GM18909 (cell line): Measurements from ENCODE around the gene NFE2L2.
"Not testable (repeated sequence)": the region's sequence is repeated elsewhere in the genome, so short reads cannot be mapped to it uniquely, and the experiment has no call there.

Source experiments
- ATAC-seq: cut with Tn5 transposase; IDR thresholded peaks from one replicate; pipeline ENCODE4 v1.9.1; 2021; ENCODE audit warnings: mild to moderate bottlenecking; ENCODE audit not compliant: unreplicated experiment, poor library complexity

The NFE2L2 gene

DNA sequence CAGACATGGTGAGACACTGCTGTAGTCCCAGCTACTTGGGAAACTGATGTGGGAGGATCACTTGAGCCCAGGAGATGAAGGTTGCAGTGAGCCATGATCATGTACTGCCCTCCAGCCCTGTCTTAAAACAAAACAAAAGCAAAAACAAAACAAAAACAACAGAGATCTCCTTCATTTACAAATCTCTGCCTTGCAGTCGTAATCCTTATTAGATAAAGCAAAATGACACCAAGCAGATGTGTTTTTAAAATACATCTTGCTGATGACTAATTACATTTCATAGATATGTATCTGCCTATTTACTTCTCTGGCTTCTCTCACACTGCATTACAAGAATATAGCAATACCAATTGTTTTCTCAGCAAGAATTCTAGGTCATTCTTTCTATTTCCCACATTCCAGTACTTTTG is 22.8 kb downstream of the NFE2L2 start:
- no peak for ATAC-seq

DNA sequence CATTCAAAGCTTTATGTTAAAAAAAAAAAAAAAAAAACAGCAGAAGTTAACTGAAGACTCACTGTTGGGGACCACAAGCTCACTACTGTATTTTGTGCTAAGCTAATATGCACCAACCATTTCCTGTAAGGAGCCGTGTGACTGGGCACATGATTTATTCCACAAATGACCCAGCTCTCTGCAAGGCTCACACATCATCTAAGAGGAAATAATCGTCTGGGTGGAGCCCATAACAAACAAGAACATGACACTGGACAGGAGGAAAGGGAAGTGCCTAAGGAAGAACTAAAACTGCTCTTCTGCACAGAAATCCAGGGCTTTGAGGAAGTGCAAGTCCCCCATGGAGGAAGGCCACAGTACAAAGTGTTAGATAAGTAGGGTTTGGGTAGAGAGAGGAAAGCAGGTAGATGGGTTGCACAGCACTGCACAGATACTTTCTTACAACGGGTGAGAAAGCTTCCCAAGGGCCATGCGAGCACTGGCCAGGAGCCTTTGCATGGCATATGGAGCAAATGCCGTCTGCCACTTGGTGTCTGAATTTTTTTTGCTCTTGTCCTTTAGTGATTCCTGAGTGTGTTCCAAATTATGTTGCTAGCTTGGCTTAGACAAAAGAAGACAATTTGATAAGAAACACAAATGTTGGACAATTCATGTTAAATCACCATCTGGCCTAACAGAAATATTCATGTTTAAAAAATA is 24.4 kb downstream of the NFE2L2 start:
- peak; percentile 82 for ATAC-seq

DNA sequence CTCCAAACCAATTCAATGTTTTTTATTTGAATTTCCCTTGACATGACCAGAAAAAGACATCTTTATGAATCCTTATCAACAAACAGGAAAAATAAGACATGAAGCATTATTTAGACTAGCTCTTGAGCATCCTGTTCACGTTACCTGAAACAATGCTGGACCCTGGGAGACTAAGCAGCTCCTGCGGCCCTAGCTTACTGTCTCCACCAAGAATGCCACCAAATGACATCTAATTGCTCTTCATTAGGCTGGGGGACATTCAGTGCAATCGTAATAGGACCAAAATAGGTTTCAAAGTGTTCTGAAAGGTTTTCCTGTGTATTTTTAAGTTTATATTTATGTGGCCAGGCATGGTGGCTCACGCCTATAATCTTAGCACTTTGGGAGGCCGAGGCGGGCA is 25.5 kb downstream of the NFE2L2 start:
- ATAC-seq: no peak

DNA sequence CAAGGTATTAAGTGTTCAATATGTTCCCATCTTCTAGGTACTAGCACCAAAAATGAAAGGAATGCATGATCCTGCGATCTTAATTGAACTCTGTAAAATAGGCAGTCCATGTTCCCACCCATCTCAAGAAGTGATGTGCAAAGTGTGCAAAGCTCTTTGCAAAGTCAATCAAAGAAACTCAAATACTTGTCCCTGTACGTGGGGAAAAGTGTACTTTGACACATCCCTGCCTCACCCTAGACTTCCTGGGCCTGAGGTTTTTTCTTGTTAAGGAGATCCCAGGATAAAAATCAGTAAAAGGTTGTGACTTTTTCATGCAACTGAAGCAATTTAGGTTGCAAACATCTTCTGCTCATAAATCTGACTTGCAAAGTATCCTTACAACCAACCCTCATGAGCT is 26.6 kb downstream of the NFE2L2 start:
- no peak for ATAC-seq

DNA sequence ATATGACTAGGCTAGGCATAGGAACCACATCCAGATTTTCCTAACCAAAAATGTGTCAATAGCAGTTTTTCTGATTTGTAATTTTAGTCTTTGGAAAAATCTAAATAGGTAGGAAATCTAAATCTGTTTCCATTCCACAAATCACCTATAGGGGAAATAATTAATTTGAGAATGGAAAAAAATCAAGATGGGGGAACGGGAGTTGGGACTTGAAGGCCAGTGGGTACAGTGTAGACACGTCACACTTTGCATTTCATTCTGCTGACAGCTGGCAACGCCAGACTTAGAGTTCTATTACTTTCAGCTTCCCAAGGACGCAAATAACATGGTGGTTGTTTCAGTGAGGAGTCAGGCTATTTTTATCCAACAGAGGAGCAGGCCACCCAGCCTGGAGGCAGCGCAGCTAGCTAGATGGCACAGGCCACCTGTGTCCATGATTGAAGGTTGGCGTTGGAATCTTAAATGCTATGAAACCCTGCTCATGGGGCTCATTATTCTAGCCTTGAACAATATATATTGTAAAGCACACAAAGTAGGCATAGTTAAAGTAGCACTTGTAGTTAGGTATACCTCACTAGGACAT is 28.6 kb downstream of the NFE2L2 start:
- no peak for ATAC-seq

DNA sequence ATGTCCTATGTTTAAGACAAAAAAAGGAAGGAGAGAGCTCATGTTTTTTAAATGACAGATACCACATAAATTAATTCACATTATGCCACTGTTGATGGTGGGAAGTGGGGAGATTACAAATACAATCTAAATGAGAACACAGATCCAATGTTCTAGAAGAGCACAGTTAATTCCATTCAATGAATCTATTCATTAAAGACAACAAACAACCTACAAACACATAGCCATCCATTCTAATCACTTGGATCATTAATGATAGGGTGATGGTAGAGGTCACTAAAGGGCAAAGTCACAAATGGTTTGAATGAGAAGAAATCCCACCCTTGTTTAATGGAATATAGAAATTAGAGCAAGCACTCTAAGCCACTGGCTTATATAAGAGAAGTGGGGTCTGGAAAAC is 30.3 kb downstream of the NFE2L2 start:
- no peak for ATAC-seq

DNA sequence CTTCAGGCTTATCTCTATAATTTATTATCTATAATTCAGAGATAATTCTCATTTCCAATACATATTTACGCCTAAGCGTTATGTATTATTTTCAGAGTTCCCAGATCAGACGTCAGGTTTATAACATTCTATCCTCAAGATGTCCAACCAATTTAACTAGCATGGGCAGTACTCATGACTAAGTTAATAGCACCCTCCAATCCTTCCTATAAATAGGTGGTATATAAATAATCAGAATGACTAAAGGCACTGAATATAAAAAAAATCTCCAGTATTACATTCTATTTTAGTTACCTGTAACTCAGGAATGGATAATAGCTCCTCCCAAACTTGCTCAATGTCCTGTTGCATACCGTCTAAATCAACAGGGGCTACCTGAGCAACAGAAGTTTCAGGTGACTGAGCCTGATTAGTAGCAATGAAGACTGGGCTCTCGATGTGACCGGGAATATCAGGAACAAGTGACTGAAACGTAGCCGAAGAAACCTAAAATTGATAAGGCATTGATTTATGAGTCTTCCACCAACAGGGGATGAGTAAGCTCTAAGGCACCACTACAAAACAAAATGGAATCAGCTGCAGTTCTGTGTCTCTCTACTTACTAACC is 32.3 kb downstream of the NFE2L2 start:
- no peak for ATAC-seq

DNA sequence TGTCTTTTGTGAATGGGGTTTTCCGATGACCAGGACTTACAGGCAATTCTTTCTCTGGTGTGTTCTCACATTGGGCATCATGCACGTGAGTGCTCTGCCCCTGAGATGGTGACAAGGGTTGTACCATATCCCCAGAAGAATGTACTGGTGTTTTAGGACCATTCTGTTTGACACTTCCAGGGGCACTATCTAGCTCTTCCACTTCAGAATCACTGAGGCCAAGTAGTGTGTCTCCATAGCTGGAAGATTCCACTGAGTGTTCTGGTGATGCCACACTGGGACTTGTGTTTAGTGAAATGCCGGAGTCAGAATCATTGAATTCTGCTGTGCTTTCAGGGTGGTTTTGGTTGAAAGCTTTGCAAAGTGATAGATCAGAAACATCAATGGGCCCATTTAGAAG is 33.3 kb downstream of the NFE2L2 start:
- ATAC-seq: no peak

DNA sequence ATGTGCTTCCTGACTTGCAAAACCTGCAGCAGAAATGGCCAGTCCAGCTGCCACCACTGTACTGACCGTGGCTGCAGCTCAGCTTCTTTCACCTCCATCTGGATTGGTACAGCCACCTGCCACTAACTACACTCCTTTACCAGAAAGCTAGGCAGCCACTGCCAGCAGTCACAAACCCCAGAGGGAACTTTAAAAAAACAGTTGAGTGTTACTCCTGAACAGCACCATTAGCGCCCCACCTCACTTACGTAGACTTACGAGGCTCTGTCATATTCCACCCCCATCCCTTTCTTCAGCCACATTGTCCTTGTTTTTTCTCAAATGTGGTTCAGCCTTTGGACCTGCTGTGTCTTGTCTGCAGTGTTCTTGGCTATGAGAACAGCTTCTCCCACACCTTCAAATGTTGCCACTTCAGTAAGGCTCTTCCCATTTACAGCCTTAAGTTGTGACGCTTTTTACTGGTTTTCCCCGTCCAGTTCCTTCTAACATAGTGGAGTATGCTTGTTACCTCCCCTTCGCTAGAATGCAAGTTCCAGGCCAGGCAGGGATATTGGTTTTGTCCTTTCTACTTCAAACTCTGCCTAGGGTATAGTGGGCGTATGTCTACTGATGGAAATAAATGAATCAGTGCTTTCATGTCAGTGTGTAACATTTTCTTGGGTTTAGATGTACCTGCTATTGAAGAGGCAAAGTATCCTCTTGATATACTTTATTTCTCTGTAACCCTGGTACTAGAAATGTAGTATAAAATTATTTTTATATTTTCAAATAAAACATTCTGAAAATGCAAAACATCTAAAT is 34.9 kb downstream of the NFE2L2 start:
- no peak for ATAC-seq

DNA sequence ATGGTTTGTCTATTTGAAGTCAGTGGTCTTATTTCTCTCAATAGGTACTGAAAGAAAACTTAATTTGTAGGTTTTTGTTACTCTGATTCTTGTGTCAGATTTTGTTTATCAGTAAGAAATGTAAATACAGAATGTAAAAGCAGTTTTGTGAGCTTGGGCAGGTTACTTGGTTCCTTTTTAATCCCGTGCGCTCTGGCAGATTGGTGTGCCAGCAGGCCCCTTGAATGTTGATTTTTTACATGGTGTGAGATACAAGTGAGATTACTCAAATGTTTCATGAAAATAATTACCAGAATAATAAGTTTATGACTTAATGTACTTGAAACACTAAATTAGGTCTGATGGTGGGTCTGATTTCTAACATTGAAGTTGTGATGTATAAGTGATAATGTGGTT is 38.6 kb downstream of the NFE2L2 start:
- ATAC-seq: no peak

DNA sequence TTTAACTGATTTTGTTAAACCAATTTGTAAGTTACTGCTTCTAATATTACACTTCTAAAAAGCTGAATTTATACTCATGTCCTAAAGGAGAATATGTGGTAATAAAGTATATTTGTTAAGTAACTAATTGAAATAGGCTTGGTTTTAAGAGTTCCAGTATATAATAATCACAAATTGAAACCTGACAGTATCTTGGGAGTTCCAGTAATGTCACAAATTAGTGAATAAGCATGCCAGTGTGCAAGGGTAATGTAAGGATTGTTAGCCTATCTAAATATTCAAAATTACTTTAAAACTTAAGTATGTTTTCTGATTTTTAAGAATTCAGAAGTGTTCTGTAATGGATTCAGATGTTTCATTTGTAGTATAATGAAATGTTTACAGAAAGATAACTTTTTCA is 41.1 kb downstream of the NFE2L2 start:
- not testable (repeated sequence) for ATAC-seq

DNA sequence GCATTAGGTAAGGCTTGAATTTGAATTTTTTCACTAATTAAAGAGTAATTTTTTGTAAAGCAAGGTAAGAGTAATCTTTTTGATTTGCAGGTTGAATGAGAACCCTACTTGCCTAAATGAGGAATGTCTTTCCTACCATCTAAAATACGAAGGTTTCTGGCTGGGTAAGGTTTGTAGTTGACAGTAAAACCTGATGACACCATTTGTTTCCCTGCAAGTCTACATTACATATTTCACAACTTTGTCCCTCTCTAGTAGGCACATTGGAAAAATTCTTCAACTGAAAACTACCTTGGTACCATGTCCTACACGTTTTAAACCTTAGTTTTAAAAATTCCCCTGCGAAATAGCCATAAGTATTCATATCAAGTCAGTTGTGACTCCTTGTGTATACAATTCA is 42.6 kb downstream of the NFE2L2 start:
- ATAC-seq: no peak

DNA sequence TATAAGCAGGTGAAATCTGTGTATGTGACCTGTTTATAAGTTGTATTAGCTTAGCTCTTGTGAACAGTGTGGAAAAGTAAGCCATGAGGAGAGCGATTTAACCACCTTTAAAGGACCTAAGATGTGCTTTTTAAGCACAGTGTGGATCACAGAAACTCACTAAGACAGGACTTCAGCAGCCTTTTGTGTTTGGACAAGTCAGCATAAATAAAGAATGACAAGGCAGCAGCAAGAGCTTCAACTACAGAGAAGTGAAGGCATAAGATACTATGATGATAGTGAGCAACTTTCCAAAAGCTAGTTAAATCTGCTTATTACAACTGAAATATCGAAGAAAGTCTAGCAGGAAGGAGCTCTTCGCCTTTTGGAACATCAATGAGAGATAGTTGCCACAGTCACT is 43.0 kb downstream of the NFE2L2 start:
- no peak for ATAC-seq

DNA sequence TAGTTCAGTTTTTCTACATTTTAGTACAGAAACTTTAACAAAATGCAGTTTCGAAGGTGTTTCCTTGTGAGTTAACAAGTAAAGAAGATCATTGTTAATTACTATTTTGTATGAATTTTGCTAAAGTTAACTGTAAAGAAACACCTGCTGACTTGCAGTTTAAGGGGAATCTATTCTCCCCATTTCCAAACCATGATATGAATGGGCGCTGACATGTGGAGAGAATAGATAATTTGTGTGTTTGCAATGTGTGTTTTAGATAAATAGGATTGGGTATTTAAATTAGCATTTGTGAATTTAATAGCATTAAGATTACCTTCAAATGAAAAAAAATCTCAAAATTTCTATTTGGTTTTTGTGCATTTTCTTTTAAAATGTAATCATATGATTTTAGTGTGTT is 44.7 kb downstream of the NFE2L2 start:
- not testable (repeated sequence) for ATAC-seq

DNA sequence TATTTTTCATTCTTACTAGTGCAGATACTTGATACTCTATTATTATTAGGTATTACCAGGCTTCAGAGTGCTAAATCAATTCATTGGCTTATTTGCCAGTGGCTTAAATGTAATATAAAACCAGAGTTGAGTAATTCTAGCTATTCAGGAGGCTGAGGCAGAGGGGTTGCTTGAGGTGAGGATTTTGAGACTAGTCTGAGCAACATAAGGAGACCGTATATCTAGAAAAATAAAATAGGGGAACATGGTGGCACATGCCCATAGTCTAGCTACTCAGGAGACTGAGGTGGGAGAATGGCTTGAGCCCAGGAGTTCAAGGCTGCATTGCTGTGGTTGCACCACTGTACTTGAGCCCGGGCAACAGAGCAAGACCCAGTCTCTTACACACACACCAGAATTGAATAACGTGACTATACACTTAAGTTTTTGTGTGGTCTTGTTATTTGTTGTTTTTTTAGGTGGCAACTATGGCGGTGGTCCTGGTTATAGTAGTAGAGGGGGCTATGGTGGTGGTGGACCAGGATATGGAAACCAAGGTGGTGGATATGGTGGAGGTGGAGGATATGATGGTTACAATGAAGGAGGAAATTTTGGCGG is 47.2 kb downstream of the NFE2L2 start:
- ATAC-seq: no peak

DNA sequence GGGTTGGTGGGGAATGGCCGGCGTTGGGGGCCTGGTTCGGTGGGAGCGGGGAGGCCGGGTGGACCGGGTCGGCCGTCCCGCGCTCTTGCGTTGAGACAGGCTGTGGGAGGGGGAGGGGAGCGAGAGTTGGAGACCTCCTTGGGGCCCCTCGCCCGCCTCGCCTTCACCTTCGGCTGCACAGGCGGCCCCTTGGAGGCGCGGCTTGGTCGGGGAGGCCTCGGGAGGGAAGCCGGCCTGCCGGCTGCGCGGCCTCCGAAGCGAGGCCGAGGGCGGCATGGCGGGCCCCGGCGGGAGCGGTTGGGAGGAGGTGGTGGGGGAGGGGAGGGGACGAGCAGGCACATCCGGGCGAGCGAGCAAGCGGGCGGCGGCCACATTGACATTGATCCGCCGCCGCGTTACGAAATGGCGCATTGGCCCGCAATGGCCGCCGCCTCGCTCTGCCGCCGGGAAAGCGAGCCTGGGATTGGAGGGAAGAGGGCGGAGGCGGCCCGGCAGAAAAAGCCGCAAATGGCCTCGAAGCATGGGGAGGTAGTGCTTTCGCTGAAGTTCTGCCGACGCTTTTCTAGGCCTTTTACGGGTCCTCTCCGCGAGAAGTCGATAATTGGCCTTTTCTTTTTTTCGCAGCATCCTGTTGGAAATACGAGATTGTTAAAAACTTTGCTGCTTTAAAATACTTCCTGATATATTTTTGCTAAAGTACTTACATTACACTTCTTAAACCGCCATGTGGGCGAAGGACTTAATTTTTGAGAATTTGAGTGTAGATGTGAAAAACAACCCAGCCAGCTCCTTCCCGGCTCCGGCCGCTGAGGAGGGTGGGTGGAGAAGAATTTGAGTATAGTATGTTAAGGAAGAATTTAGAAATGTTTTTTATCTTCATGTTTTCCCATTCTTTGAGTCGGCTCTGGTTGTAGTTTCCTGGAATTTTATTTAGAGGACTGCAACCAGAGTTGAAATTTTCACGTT is 51.4 kb downstream of the NFE2L2 start:
- peak; percentile 52 for ATAC-seq

DNA sequence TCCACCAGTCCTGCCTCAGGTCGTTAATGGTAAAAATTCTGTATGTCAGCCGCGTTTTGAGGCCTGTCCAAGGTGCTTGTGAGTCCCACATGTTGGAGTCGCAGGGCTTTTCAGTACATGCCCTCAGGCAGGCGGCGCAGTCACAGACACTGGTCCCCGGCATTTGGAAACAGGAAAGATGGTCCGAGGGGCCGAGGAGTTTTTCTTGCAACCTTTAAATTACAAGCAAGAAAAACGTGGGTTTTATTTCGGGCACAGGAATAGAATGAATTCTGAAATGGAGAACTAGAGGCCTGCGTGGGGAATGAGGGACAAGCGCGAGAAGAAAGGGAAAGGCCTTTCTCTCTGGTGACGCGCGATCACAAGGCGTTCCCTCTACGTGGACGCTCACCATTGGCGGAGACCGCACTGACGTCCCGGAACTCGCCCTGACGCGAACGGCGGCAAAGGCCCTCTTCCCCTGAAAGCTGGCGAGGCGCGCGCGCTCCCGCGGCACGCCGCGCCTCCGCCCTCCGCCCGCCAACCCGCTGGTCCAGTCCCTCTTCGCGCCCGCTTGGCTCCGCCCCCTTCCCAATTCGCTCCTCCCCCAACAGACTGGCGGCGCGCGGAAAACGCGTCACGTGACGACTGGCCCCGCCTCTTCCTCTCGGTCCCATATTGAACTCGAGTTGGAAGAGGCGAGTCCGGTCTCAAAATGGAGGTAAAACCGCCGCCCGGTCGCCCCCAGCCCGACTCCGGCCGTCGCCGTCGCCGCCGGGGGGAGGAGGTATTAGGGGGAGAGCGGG is 52.2 kb downstream of the NFE2L2 start, which contains the start of gene HNRNPA3:
Gene HNRNPA3 (plus strand): TSS at position 689 of the 785 bp plus-strand sequence. CDS start 6 bp downstream, at position 695.
- ATAC-seq: peak; percentile 93

DNA sequence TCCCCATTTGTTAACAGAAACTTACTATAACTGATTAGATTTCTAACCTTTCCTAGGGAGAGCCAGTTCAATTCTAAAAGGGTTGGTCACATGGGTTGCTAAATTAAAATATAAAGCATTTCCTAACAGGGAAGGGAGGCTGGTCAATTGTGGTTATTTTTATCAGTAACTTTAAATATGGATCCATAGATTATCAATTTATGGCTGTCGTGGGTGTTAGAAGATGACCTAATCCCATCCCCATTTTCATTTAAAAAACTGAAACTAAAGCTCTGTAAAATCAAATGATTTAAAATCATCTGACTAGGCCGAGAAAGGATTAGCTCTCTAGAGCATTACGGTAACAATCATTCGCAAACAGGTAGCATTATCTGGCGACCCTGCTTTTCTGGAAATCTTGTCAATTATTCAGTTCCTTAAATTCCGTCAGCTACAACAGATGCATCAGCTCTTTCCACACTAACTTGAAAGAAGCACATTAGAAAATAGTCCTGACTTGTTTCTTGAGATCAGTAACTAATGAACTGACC is 52.9 kb downstream of the NFE2L2 start:
- ATAC-seq: no peak
